IMR-90 (cell line): ENCODE data around the gene EYS. TPM values are rescaled to one million over a fixed set of nuclear protein-coding genes. Genes with fewer than 3 reads are reported as not detected.

Experiments used
- ATAC-seq: fragments of 200-7000 bp; cut with Tn5 transposase; 2 replicates; pipeline ENCODE4 v1.9.1; 2020; ENCODE audit warnings: low read depth, mild to moderate bottlenecking, moderate library complexity
- BruUV-seq: library from RNA; stranded (reverse); fragments of 400-500 nt; replicated peaks from 2 replicates; lab custom pipeline; 2021; lab: Mats Ljungman, UMichigan
- CTCF ChIA-PET: fragments of 300-600 bp; formaldehyde crosslinking; extraction: SDS; loops from one replicate; lab custom pipeline; 2021; ENCODE audit warnings: antibody characterized with exemption; lab: Yijun Ruan, JAX
- POLR2A ChIA-PET: fragments of 300-600 bp; sonication (Branson Sonifier 250); formaldehyde crosslinking; loops from one replicate; lab custom pipeline; 2022; ENCODE audit warnings: antibody characterized with exemption; ENCODE audit not compliant: unreplicated experiment; lab: Charles Lee
- DNase-seq: peaks from one replicate; pipeline ENCODE4 v3.0.0; 2013
- H2AFZ ChIP-seq: replicated peaks from 2 replicates; pipeline ENCODE3; 2013; ENCODE audit warnings: low read length, mild to moderate bottlenecking; ENCODE audit not compliant: poor library complexity
- H2AK5ac ChIP-seq: 2 replicates; pipeline ENCODE4 v1.6.1; 2013; ENCODE audit warnings: low read depth, low read length, inconsistent platforms
- H2AK9ac ChIP-seq: replicated peaks from 2 replicates; pipeline ENCODE3; 2013; ENCODE audit warnings: mild to moderate bottlenecking, low read depth, low read length, moderate library complexity; ENCODE audit not compliant: poor library complexity
- H2BK120ac ChIP-seq: 2 replicates; pipeline ENCODE4 v1.6.1; 2013; ENCODE audit warnings: low read depth, low read length, inconsistent platforms
- H2BK15ac ChIP-seq: 3 replicates; pipeline ENCODE4 v1.6.1; 2013; ENCODE audit warnings: low read depth, low read length, inconsistent platforms
- H2BK20ac ChIP-seq: 2 replicates; pipeline ENCODE4 v1.6.1; 2013; ENCODE audit warnings: low read depth, mild to moderate bottlenecking, inconsistent platforms, low read length, moderate library complexity
- H2BK5ac ChIP-seq: 2 replicates; pipeline ENCODE4 v1.6.1; 2013; ENCODE audit warnings: mild to moderate bottlenecking, low read depth, low read length, inconsistent platforms; ENCODE audit not compliant: poor library complexity, severe bottlenecking
- H3K14ac ChIP-seq: replicated peaks from 2 replicates; pipeline ENCODE4 v1.6.1; 2013; ENCODE audit warnings: low read depth, low read length, inconsistent platforms
- H3K18ac ChIP-seq: 2 replicates; pipeline ENCODE4 v1.6.1; 2013; ENCODE audit warnings: low read depth, low read length, control low read depth
- H3K23ac ChIP-seq: 2 replicates; pipeline ENCODE4 v1.6.1; 2013; ENCODE audit warnings: low read depth, low read length, inconsistent platforms
- H3K27ac ChIP-seq: 2 replicates; pipeline ENCODE4 v1.5.1; 2013; ENCODE audit warnings: mild to moderate bottlenecking, control low read depth, low read length; ENCODE audit not compliant: insufficient read depth
- H3K27me3 ChIP-seq: 2 replicates; pipeline ENCODE4 v1.6.1; 2013; ENCODE audit warnings: low read length; ENCODE audit not compliant: control insufficient read depth, insufficient read depth
- H3K36me3 ChIP-seq: 2 replicates; pipeline ENCODE4 v1.6.1; 2013; ENCODE audit warnings: low read length, mixed read lengths; ENCODE audit not compliant: control insufficient read depth, insufficient read depth
- H3K4ac ChIP-seq: 2 replicates; pipeline ENCODE4 v1.6.1; 2013; ENCODE audit warnings: low read depth, low read length, inconsistent platforms
- H3K4me1 ChIP-seq: 2 replicates; pipeline ENCODE4 v1.6.1; 2013; ENCODE audit warnings: low read length, mixed read lengths; ENCODE audit not compliant: control insufficient read depth, insufficient read depth
- H3K4me2 ChIP-seq: 2 replicates; pipeline ENCODE4 v1.6.1; 2013; ENCODE audit warnings: low read depth, mild to moderate bottlenecking, control low read depth, low read length, moderate library complexity
- H3K4me3 ChIP-seq: 2 replicates; pipeline ENCODE4 v1.5.1; 2013; ENCODE audit warnings: low read depth, mild to moderate bottlenecking, control low read depth, low read length, moderate library complexity; ENCODE audit not compliant: insufficient read depth
- H3K56ac ChIP-seq: 2 replicates; pipeline ENCODE4 v1.6.1; 2013; ENCODE audit warnings: low read length, inconsistent platforms; ENCODE audit not compliant: insufficient read depth; ENCODE audit errors: extremely low read depth
- H3K79me1 ChIP-seq, 2 experiments: 2 replicates each; pipeline ENCODE4 v1.6.1; 2013; ENCODE audit warnings: low read length in 2 of 2, inconsistent platforms in 1 of 2, low read depth in 1 of 2
- H3K9ac ChIP-seq: 2 replicates; pipeline ENCODE4 v1.6.1; 2013; ENCODE audit warnings: low read depth, low read length, control low read depth
- H3K9me1 ChIP-seq: 2 replicates; pipeline ENCODE4 v1.6.1; 2013; ENCODE audit warnings: low read length, inconsistent platforms; ENCODE audit not compliant: insufficient read depth
- H3K9me3 ChIP-seq: 2 replicates; pipeline ENCODE4 v1.6.1; 2013; ENCODE audit warnings: low read length; ENCODE audit not compliant: control insufficient read depth, insufficient read depth
- H4K20me1 ChIP-seq: 2 replicates; pipeline ENCODE4 v1.6.1; 2013; ENCODE audit warnings: low read length, inconsistent platforms; ENCODE audit not compliant: insufficient read depth
- H4K5ac ChIP-seq: 2 replicates; pipeline ENCODE4 v1.6.1; 2013; ENCODE audit warnings: mild to moderate bottlenecking, low read depth, low read length, control low read depth
- H4K8ac ChIP-seq, 2 experiments: 2 replicates each; pipeline ENCODE4 v1.6.1; 2013; ENCODE audit warnings: low read depth in 2 of 2, low read length in 2 of 2, control low read depth in 1 of 2, inconsistent platforms in 1 of 2
- H4K91ac ChIP-seq: 2 replicates; pipeline ENCODE4 v1.6.1; 2013; ENCODE audit warnings: low read depth, low read length, inconsistent platforms; ENCODE audit not compliant: insufficient read depth
- BHLHE40 ChIP-seq: fragments of 150-350 bp; IDR thresholded peaks from 2 replicates; pipeline ENCODE4 v1.6.1; 2016; ENCODE audit warnings: mild to moderate bottlenecking, low read depth, low read length
- CHD1 ChIP-seq: IDR thresholded peaks from 2 replicates; pipeline ENCODE4 v1.6.1; 2012; ENCODE audit warnings: low read depth, low read length, improper control_type of control experiment
- FOS ChIP-seq: fragments of 150-350 bp; IDR thresholded peaks from 2 replicates; pipeline ENCODE4 v1.6.1; 2016; ENCODE audit warnings: low read depth, low read length
- MAFK ChIP-seq: IDR thresholded peaks from 2 replicates; pipeline ENCODE4 v1.6.1; 2012; ENCODE audit warnings: low read depth, low read length, improper control_type of control experiment
- MAZ ChIP-seq: IDR thresholded peaks from 2 replicates; pipeline ENCODE4 v1.6.1; 2012; ENCODE audit warnings: low read depth, mild to moderate bottlenecking, low read length, improper control_type of control experiment, moderate library complexity, borderline replicate concordance
- NFE2L2 ChIP-seq: fragments of 150-350 bp; IDR thresholded peaks from 2 replicates; pipeline ENCODE4 v1.6.1; 2016; ENCODE audit warnings: low read depth, mild to moderate bottlenecking, low read length
- POLR2A ChIP-seq: IDR thresholded peaks from 2 replicates; pipeline ENCODE4 v1.6.1; 2012; ENCODE audit warnings: mild to moderate bottlenecking, low read depth, low read length
- RAD21 ChIP-seq: IDR thresholded peaks from 2 replicates; pipeline ENCODE4 v1.6.1; 2012; ENCODE audit warnings: low read length, improper control_type of control experiment
- RCOR1 ChIP-seq: IDR thresholded peaks from 2 replicates; pipeline ENCODE4 v1.6.1; 2012; ENCODE audit warnings: mild to moderate bottlenecking, low read length, improper control_type of control experiment; ENCODE audit not compliant: insufficient replicate concordance
- RFX5 ChIP-seq: IDR thresholded peaks from 2 replicates; pipeline ENCODE4 v1.8.0; 2012; ENCODE audit warnings: low read depth, mild to moderate bottlenecking, low read length, moderate library complexity
- SMC3 ChIP-seq: fragments of 150-350 bp; IDR thresholded peaks from 2 replicates; pipeline ENCODE4 v1.6.1; 2016; ENCODE audit warnings: low read depth, mild to moderate bottlenecking, antibody characterized with exemption, low read length, moderate library complexity
- WGBS, 2 experiments: methylation state at CpG; one replicate each; pipeline versions ENCODE4 v1.1.5 to v1.1.7; 2013; ENCODE audit warnings: missing lambda C conversion rate in 2 of 2; ENCODE audit not compliant: insufficient read length in 1 of 2; ENCODE audit errors: extremely low coverage in 2 of 2; 5-methylcytosine and 5-hydroxymethylcytosine counted together
- dilution Hi-C: fragments of 300-500 bp; cut with HindIII; formaldehyde crosslinking; loops from one replicate; pipeline ENCODE4 v1.14.3; 2018; ENCODE audit warnings: low sequenced_read_pairs; ENCODE audit not compliant: unreplicated experiment
- in situ Hi-C: fragments of 300-500 bp; cut with MboI; formaldehyde crosslinking; loops from 3 replicates; pipeline ENCODE4 v1.14.3; 2019; ENCODE audit warnings: low sequenced_read_pairs, inconsistent platforms, mixed read lengths
- intact Hi-C: fragments of 100-400 bp; cut with micrococcal nuclease; formaldehyde crosslinking; loops from 2 replicates; pipeline ENCODE4 v1.10.0; 2022
- polyA plus RNA-seq, 3 experiments: library from polyadenylated mRNA; depleted of rRNA; stranded (reverse); fragments of >200 nt; gene quantifications; 2 replicates each; pipeline ENCODE4 v1.2.3, GENCODE V29; 2012; ENCODE audit warnings: low replicate concordance in 1 of 3
- total RNA-seq: library from RNA; depleted of rRNA; stranded (reverse); fragments of >200 nt; gene quantifications from 2 replicates; pipeline ENCODE4 v1.2.3, GENCODE V29; 2012
- TF ChIP-seq, protein P1 (sequence below): fragments of 150-350 bp; IDR thresholded peaks from 2 replicates; pipeline ENCODE4 v1.6.1; 2016; ENCODE audit warnings: low read depth, mild to moderate bottlenecking, low read length, moderate library complexity, borderline replicate concordance
- TF ChIP-seq, protein P2 (sequence below): fragments of 150-350 bp; IDR thresholded peaks from 2 replicates; pipeline ENCODE4 v1.6.1; 2017; ENCODE audit warnings: mild to moderate bottlenecking, antibody characterized with exemption, low read length, low read depth
- TF ChIP-seq, protein P3 (sequence below): conservative IDR thresholded peaks from 2 replicates; pipeline ENCODE4 v1.5.1; 2012; ENCODE audit warnings: mild to moderate bottlenecking, low read depth, low read length, improper control_type of control experiment

EYS gene
- total and polyA plus RNA-seq, 2 of the 4 experiments (the other 2 are of a cell fraction), result under 0.01 TPM; not detected in 1

DNA sequence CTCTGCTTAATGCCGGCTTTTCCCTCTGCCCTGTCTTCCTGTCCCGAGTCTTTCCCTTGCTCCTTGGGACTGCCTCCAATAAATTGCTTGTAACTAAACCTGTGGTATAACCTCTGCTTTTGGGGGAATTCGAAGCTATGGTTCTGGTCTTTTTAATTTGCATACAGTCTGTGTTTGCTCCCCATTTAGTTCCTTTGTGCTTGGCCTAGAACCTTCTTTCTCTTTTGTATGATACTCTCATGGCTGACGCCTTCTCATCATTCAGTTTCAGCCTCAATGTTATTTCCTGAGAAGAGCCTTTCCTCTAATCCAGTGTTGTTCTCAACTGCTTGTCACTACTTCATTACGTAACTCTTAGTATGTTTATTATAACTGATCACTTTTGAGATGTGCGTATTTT is 1823.4 kb downstream of the EYS start:
- intact Hi-C loops, result no loop called here
- no peak for ATAC-seq
- Histone ChIP-seq H3K9me3 (peaks cover under 1% of the 10 kb centered on the region; the same call in 1 of the 2 replicates), H3K14ac (no peak overlapping the region), H2BK20ac (no peak overlapping the region), H4K5ac (no peak overlapping the region), H4K20me1 (no peaks in the 10 kb centered on the region), H3K36me3 (no peaks in the 10 kb centered on the region), H3K4me2 (no peak overlapping the region), H3K4me1 (no peaks in the 10 kb centered on the region), H3K18ac (peak overlapping the region; percentile 15; the same call in 1 of the 2 replicates), H4K8ac (no peak overlapping the region), H2BK5ac (no peak overlapping the region), H3K56ac (no peak overlapping the region), H2BK120ac (no peak overlapping the region), H3K27ac (no peak overlapping the region), H2BK15ac (no peak overlapping the region), H2AK9ac (no peak overlapping the region), H2AK5ac (no peak overlapping the region), H3K27me3 (no peaks in the 10 kb centered on the region), H3K23ac (no peak overlapping the region), H3K4ac (no peak overlapping the region), H3K4me3 (no peak overlapping the region), H4K91ac (no peak overlapping the region), H3K9ac (no peak overlapping the region), H2AFZ (no peak overlapping the region), H3K9me1 (no peaks in the 10 kb centered on the region), H3K79me1 (no peaks in the 10 kb centered on the region)
- no peak for DNase-seq
- in situ Hi-C loops, result no loop called here
- CTCF ChIA-PET, result no interaction called here
- POLR2A ChIA-PET, result no interaction called here
- dilution Hi-C loops, result no loop called here
- 100% methylated on average over 1 of the region's 6 CpGs; no CpG with 5 or more reads in 1 of the 2 experiments for WGBS, 2 experiments
- no TSS peak for BruUV-seq
- no peak for TF ChIP-seq CHD1
- no peak for TF ChIP-seq NFE2L2
- no peak for TF ChIP-seq POLR2A
- TF ChIP-seq MAFK, result no peak
- no peak for TF ChIP-seq FOS
- TF ChIP-seq, protein P1, sequence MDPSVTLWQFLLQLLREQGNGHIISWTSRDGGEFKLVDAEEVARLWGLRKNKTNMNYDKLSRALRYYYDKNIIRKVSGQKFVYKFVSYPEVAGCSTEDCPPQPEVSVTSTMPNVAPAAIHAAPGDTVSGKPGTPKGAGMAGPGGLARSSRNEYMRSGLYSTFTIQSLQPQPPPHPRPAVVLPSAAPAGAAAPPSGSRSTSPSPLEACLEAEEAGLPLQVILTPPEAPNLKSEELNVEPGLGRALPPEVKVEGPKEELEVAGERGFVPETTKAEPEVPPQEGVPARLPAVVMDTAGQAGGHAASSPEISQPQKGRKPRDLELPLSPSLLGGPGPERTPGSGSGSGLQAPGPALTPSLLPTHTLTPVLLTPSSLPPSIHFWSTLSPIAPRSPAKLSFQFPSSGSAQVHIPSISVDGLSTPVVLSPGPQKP, result no peak
- TF ChIP-seq, protein P2, sequence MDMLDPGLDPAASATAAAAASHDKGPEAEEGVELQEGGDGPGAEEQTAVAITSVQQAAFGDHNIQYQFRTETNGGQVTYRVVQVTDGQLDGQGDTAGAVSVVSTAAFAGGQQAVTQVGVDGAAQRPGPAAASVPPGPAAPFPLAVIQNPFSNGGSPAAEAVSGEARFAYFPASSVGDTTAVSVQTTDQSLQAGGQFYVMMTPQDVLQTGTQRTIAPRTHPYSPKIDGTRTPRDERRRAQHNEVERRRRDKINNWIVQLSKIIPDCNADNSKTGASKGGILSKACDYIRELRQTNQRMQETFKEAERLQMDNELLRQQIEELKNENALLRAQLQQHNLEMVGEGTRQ, result no peak
- TF ChIP-seq RAD21, result no peak
- no peak for TF ChIP-seq MAZ
- no peak for TF ChIP-seq RFX5
- no peak for TF ChIP-seq BHLHE40
- no peak for TF ChIP-seq RCOR1
- TF ChIP-seq, protein P3, sequence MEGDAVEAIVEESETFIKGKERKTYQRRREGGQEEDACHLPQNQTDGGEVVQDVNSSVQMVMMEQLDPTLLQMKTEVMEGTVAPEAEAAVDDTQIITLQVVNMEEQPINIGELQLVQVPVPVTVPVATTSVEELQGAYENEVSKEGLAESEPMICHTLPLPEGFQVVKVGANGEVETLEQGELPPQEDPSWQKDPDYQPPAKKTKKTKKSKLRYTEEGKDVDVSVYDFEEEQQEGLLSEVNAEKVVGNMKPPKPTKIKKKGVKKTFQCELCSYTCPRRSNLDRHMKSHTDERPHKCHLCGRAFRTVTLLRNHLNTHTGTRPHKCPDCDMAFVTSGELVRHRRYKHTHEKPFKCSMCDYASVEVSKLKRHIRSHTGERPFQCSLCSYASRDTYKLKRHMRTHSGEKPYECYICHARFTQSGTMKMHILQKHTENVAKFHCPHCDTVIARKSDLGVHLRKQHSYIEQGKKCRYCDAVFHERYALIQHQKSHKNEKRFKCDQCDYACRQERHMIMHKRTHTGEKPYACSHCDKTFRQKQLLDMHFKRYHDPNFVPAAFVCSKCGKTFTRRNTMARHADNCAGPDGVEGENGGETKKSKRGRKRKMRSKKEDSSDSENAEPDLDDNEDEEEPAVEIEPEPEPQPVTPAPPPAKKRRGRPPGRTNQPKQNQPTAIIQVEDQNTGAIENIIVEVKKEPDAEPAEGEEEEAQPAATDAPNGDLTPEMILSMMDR, result no peak
- TF ChIP-seq SMC3, result no peak
